Neural progenitor cell (in vitro differentiated cells): ENCODE data around the gene TMEM185A. TPM values are rescaled to one million over a fixed set of nuclear protein-coding genes. Genes with fewer than 3 reads are reported as not detected.
"Not testable (repeated sequence)": the region's sequence is repeated elsewhere in the genome, so short reads cannot be mapped to it uniquely, and the experiment has no call there.

Experiments
- DNase-seq: peaks from one replicate; pipeline ENCODE4 v3.0.0-alpha.2; 2016; ENCODE audit warnings: low spot score
- H2AFZ ChIP-seq: fragments of 200-600 bp; sonication (generic); replicated peaks from 2 replicates; pipeline ENCODE4 v1.6.1; 2016; ENCODE audit warnings: antibody characterized with exemption
- H3F3A ChIP-seq: fragments of 200-600 bp; sonication (generic); 2 replicates; pipeline ENCODE4 v1.6.1; 2016; ENCODE audit warnings: antibody characterized with exemption, low read depth
- H3K27ac ChIP-seq: fragments of 200-600 bp; sonication (generic); 2 replicates; pipeline ENCODE4 v1.5.1; 2016; ENCODE audit warnings: mild to moderate bottlenecking
- H3K27me3 ChIP-seq: fragments of 200-600 bp; sonication (generic); 2 replicates; pipeline ENCODE4 v1.6.1; 2016; ENCODE audit warnings: mild to moderate bottlenecking, moderate library complexity
- H3K36me3 ChIP-seq: fragments of 200-600 bp; sonication (generic); 2 replicates; pipeline ENCODE4 v1.5.1; 2016
- H3K4me1 ChIP-seq: fragments of 200-600 bp; sonication (generic); 2 replicates; pipeline ENCODE4 v1.6.1; 2016; ENCODE audit warnings: mixed run types
- H3K4me2 ChIP-seq: fragments of 200-600 bp; sonication (generic); 2 replicates; pipeline ENCODE4 v1.6.1; 2016
- H3K4me3 ChIP-seq: fragments of 200-600 bp; sonication (generic); 2 replicates; pipeline ENCODE4 v1.5.1; 2016
- H3K79me2 ChIP-seq: fragments of 200-600 bp; sonication (generic); 2 replicates; pipeline ENCODE4 v1.6.1; 2016; ENCODE audit warnings: low read depth
- H3K9ac ChIP-seq: fragments of 200-600 bp; sonication (generic); 2 replicates; pipeline ENCODE4 v1.6.1; 2016
- H3K9me3 ChIP-seq: fragments of 200-600 bp; sonication (generic); 2 replicates; pipeline ENCODE4 v1.5.1; 2016; ENCODE audit warnings: low read depth
- H4K20me1 ChIP-seq: fragments of 200-600 bp; sonication (generic); 2 replicates; pipeline ENCODE4 v1.6.1; 2016; ENCODE audit warnings: low read depth
- H3K27ac Mint-ChIP-seq: 3 replicates; pipeline ENCODE4 v1.8.0; 2021; ENCODE audit warnings: mixed read lengths
- H3K27me3 Mint-ChIP-seq: 2 replicates; pipeline ENCODE4 v1.8.0; 2022; ENCODE audit warnings: low read depth, mild to moderate bottlenecking, inconsistent platforms, moderate library complexity, mixed read lengths; ENCODE audit not compliant: insufficient read depth
- H3K36me3 Mint-ChIP-seq: 3 replicates; pipeline ENCODE4 v1.8.0; 2021; ENCODE audit warnings: mixed read lengths
- H3K4me1 Mint-ChIP-seq: 3 replicates; pipeline ENCODE4 v1.8.0; 2021; ENCODE audit warnings: mixed read lengths
- H3K4me3 Mint-ChIP-seq: 3 replicates; pipeline ENCODE4 v1.8.0; 2021; ENCODE audit warnings: mild to moderate bottlenecking, moderate library complexity, mixed read lengths
- H3K9me3 Mint-ChIP-seq: 3 replicates; pipeline ENCODE4 v1.8.0; 2020; ENCODE audit warnings: mixed read lengths
- CTCF ChIP-seq: fragments of 200-600 bp; sonication (generic); IDR thresholded peaks from 2 replicates; pipeline ENCODE4 v1.5.1; 2017; ENCODE audit warnings: antibody characterized with exemption, mild to moderate bottlenecking
- EZH2 ChIP-seq: fragments of 200-600 bp; sonication (generic); IDR thresholded peaks from 2 replicates; pipeline ENCODE4 v1.6.1; 2017; ENCODE audit warnings: antibody characterized with exemption, mild to moderate bottlenecking, moderate library complexity
- EZH2phosphoT487 ChIP-seq: fragments of 200-600 bp; sonication (generic); IDR thresholded peaks from 2 replicates; pipeline ENCODE4 v1.6.1; 2017; ENCODE audit warnings: antibody characterized with exemption
- total RNA-seq: library from RNA; depleted of rRNA; stranded (reverse); fragments of >200 nt; gene quantifications from 2 replicates; pipeline ENCODE4 v1.2.3, GENCODE V29; 2015; ENCODE audit warnings: low replicate concordance

TMEM185A gene
- total RNA-seq, 1 donor from 2014 or later: 16.3 TPM

- no peaks in the 10 kb centered on the region for H3K36me3 ChIP-seq
- H3K4me1 Mint-ChIP-seq: peaks cover 8% of the 10 kb centered on the region
- peaks cover 2% of the 10 kb centered on the region for H3K27me3 Mint-ChIP-seq
- no peak overlapping the region for H3K9ac ChIP-seq
- no peak overlapping the region for H2AFZ ChIP-seq
- no peak overlapping the region for H3K4me3 ChIP-seq
- no peak overlapping the region for H3K27ac ChIP-seq
- no peaks in the 10 kb centered on the region for H3K4me1 ChIP-seq
- H3K9me3 Mint-ChIP-seq: peaks cover 10% of the 10 kb centered on the region
- no peaks in the 10 kb centered on the region for H3K36me3 Mint-ChIP-seq
- H3K27me3 ChIP-seq: no peaks in the 10 kb centered on the region
- H3K27ac Mint-ChIP-seq: no peak overlapping the region
- H3K4me2 ChIP-seq: no peak overlapping the region
- H4K20me1 ChIP-seq: no peaks in the 10 kb centered on the region
- no peak for TF ChIP-seq EZH2
- no peak for TF ChIP-seq EZH2phosphoT487
- no peak for TF ChIP-seq CTCF
- no peak for DNase-seq
- H3F3A ChIP-seq: no peaks in the 10 kb centered on the region
- H3K9me3 ChIP-seq: no peaks in the 10 kb centered on the region
- H3K4me3 Mint-ChIP-seq: no peak overlapping the region
- H3K79me2 ChIP-seq: no peaks in the 10 kb centered on the region
Observed at GRCh38 chrX:149568701-149569296, 62.8 kb downstream of the TMEM185A start.

GRCh38 chrX:149567621-149568417 lies 63.8 kb downstream of the TMEM185A start:
- TF ChIP-seq EZH2: no peak
- TF ChIP-seq EZH2phosphoT487: no peak
- no peak for TF ChIP-seq CTCF
- H3K4me2 ChIP-seq: no peak overlapping the region
- Mint-ChIP-seq H3K36me3 (no peaks in the 10 kb centered on the region), H3K4me3 (no peak overlapping the region), H3K4me1 (peaks cover 6% of the 10 kb centered on the region), H3K9me3 (peaks cover 15% of the 10 kb centered on the region), H3K27me3 (no peaks in the 10 kb centered on the region), H3K27ac (no peak overlapping the region)
- no peak overlapping the region for H3K9ac ChIP-seq
- no peak overlapping the region for H3K4me3 ChIP-seq
- H3K27me3 ChIP-seq: no peaks in the 10 kb centered on the region
- no peaks in the 10 kb centered on the region for H3F3A ChIP-seq
- no peaks in the 10 kb centered on the region for H3K4me1 ChIP-seq
- H4K20me1 ChIP-seq: no peaks in the 10 kb centered on the region
- no peaks in the 10 kb centered on the region for H3K36me3 ChIP-seq
- H2AFZ ChIP-seq: no peak overlapping the region
- no peaks in the 10 kb centered on the region for H3K79me2 ChIP-seq
- no peak overlapping the region for H3K27ac ChIP-seq
- H3K9me3 ChIP-seq: no peaks in the 10 kb centered on the region
- DNase-seq: no peak

GRCh38 chrX:149563359-149563758 lies 68.2 kb downstream of the TMEM185A start:
- H3K27me3 ChIP-seq: no peaks in the 10 kb centered on the region
- Mint-ChIP-seq H3K27me3 (no peaks in the 10 kb centered on the region), H3K36me3 (no peaks in the 10 kb centered on the region), H3K4me1 (peaks cover 5% of the 10 kb centered on the region), H3K4me3 (no peak overlapping the region), H3K9me3 (peaks cover 15% of the 10 kb centered on the region), H3K27ac (no peak overlapping the region)
- H4K20me1 ChIP-seq: no peaks in the 10 kb centered on the region
- H3K4me3 ChIP-seq: no peak overlapping the region
- H3K27ac ChIP-seq: no peak overlapping the region
- TF ChIP-seq EZH2 (no peak), EZH2phosphoT487 (no peak), CTCF (no peak)
- no peaks in the 10 kb centered on the region for H3K9me3 ChIP-seq
- no peak overlapping the region for H2AFZ ChIP-seq
- no peaks in the 10 kb centered on the region for H3K79me2 ChIP-seq
- no peaks in the 10 kb centered on the region for H3K4me1 ChIP-seq
- H3F3A ChIP-seq: no peaks in the 10 kb centered on the region
- no peak for DNase-seq
- H3K4me2 ChIP-seq: no peak overlapping the region
- H3K9ac ChIP-seq: no peak overlapping the region
- H3K36me3 ChIP-seq: no peaks in the 10 kb centered on the region

DNA sequence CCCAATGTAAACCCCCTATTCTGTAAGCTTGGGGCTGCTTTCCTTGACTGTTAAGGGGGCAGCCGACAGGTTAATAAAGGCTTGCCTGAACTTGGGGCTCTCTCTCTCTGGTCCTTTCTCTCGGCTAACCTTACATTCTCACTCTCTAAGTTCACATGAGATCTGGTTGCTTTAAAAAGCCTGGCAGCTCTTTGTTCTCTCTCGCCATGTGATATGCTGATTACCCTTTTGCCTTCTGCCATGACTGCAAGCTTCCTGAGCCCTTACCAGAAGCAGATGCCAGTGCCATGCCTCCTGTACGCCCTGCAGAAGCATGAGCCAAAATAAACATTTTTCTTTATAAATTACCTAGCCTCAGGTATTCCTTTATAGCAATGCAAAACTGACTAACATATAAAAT lies 76.3 kb downstream of the TMEM185A start:
- not testable (repeated sequence) for H3K4me3 ChIP-seq, H3K36me3 ChIP-seq, H3K27ac ChIP-seq, H3K27me3 Mint-ChIP-seq, H3F3A ChIP-seq, H3K4me3 Mint-ChIP-seq, H3K27me3 ChIP-seq, H3K27ac Mint-ChIP-seq, H3K36me3 Mint-ChIP-seq, H3K4me1 ChIP-seq, H2AFZ ChIP-seq, H4K20me1 ChIP-seq, H3K9ac ChIP-seq, H3K4me1 Mint-ChIP-seq, H3K79me2 ChIP-seq, H3K4me2 ChIP-seq, DNase-seq, H3K9me3 ChIP-seq, H3K9me3 Mint-ChIP-seq

GRCh38 chrX:149551939-149552248 lies 79.7 kb downstream of the TMEM185A start:
- not testable (repeated sequence) for H3K36me3 Mint-ChIP-seq

More at GRCh38 chrX:149551939-149552248, 79.7 kb downstream of the TMEM185A start:
- H3K9me3 Mint-ChIP-seq, H3K36me3 ChIP-seq, H2AFZ ChIP-seq, H3K4me3 Mint-ChIP-seq, H3K27ac Mint-ChIP-seq, H3K4me1 ChIP-seq, H3K27ac ChIP-seq, H3K27me3 Mint-ChIP-seq, H3K4me1 Mint-ChIP-seq, H3K4me3 ChIP-seq, H3K4me2 ChIP-seq, H3K27me3 ChIP-seq, H3K9me3 ChIP-seq, H3K9ac ChIP-seq, H3F3A ChIP-seq, H4K20me1 ChIP-seq, DNase-seq, H3K79me2 ChIP-seq: not testable (repeated sequence)
